HG03039 (cell line): ENCODE results near the gene LRRK1.

ENCODE experiments used
- ATAC-seq: cut with Tn5 transposase; IDR thresholded peaks from one replicate; pipeline ENCODE4 v1.9.1; 2021; ENCODE audit warnings: mild to moderate bottlenecking, moderate library complexity; ENCODE audit not compliant: unreplicated experiment

The LRRK1 gene, protein sequence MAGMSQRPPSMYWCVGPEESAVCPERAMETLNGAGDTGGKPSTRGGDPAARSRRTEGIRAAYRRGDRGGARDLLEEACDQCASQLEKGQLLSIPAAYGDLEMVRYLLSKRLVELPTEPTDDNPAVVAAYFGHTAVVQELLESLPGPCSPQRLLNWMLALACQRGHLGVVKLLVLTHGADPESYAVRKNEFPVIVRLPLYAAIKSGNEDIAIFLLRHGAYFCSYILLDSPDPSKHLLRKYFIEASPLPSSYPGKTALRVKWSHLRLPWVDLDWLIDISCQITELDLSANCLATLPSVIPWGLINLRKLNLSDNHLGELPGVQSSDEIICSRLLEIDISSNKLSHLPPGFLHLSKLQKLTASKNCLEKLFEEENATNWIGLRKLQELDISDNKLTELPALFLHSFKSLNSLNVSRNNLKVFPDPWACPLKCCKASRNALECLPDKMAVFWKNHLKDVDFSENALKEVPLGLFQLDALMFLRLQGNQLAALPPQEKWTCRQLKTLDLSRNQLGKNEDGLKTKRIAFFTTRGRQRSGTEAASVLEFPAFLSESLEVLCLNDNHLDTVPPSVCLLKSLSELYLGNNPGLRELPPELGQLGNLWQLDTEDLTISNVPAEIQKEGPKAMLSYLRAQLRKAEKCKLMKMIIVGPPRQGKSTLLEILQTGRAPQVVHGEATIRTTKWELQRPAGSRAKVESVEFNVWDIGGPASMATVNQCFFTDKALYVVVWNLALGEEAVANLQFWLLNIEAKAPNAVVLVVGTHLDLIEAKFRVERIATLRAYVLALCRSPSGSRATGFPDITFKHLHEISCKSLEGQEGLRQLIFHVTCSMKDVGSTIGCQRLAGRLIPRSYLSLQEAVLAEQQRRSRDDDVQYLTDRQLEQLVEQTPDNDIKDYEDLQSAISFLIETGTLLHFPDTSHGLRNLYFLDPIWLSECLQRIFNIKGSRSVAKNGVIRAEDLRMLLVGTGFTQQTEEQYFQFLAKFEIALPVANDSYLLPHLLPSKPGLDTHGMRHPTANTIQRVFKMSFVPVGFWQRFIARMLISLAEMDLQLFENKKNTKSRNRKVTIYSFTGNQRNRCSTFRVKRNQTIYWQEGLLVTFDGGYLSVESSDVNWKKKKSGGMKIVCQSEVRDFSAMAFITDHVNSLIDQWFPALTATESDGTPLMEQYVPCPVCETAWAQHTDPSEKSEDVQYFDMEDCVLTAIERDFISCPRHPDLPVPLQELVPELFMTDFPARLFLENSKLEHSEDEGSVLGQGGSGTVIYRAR (N-terminal part only)

DNA sequence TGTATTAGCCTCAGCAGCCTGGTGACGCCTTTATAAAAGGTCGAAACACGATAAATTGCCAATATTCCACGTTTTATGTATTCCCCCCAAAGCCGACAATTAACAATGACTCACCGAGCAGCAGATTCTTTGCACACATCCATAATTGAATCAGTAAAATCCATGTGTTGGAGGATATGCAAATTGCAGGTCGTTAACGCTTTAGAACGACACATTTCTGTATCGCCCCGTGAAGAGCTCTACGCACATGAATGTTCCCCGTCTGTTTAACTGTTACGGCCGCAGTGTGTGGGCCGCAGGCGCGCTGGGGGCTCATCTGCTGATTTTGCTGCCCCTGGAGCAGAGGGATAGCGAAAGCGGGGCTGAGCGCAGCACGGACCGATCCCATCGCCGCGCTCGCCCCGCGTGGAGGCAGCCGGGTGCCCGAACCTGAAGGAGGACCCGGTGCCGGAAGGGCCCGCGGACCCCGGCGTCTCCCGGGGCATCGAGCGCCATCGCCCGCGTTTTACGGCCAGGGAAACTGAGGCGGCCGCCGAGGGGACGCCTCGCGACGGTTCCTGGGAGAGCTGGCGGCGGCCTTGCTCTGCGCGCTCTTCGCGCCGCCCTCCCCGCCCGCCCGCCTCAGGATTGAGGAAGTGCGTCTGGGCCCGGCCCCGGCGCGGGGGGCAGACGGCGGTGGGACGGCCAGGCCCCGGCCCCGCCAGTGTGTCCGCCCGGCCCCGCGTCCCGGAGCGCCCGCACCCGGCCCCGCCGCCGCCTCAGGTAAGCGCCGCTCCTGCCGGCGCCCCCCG is at the start of gene LRRK1:
Gene LRRK1, plus strand, starts transcription at position 668 of the 791 bp plus-strand sequence. CDS start 5,276 bp downstream, outside the sequence.
- ATAC-seq, result no peak

DNA sequence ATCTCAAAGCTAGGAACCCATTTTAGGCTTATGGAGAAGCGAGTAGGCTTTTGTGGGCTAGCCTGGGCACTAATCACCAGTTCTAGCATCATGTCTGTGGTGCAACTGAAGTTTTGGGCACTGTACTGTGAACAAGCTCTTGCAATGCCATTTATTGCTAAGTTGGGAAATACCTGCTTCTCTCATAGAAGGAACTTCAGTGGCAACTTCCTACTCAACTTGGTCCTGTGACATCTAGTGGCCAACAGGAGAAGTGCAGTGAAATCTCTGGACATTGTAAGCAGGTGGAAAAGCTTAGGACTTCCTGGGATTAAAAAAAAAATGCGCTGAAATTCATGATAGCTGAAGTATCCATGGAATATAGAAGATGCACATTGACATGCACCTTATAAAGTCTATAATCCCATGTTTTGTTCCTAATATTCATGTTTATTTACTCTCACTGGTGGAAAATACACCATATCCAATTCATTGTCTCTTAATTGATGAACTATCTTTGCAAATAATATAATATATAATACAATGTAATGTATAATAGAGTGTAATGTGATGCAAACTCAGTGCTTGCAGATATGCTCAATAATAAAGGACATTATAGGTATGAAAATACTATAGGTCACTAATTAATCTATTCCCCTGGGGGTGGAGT is 46.0 kb upstream of the LRRK1 start:
- ATAC-seq, result peak; percentile 67

DNA sequence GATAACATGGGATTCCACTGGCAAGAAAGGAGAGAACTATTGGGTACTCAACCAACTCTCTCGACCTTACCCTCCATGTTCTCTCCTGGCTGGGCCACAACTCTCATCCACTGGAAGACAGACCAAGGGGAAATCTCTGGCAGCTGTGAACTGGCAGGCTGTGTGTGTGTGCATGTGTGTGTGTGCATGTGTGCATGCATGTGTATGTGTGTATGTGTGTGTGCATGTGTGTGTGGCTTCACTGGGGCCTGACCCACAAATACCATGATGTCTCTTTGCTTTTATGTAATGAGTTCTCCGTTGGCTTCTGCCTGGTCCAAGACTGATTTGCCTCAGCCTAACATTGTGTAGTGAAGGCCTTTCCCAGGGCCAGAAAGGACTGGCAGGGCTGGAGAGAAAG is 43.7 kb upstream of the LRRK1 start:
- no peak for ATAC-seq

DNA sequence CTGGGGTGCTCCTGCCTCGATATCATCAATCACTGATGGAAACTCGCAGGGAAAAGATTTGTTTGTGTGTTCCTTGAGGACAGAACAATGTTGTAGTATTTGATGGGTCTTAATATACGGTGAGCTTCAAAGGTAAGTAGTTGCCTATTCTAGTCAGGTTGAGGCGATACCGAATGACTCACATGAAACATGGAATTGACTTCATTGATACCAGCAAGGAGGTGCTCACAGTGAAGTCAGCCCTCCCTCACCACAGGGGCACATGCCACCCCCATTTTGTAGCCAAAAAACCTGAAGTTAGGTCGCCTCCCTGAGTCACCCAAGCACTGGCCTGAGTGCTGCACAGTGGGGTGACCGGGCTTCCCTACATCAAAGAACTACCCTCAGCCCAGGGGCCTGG is 43.2 kb upstream of the LRRK1 start:
- no peak for ATAC-seq

DNA sequence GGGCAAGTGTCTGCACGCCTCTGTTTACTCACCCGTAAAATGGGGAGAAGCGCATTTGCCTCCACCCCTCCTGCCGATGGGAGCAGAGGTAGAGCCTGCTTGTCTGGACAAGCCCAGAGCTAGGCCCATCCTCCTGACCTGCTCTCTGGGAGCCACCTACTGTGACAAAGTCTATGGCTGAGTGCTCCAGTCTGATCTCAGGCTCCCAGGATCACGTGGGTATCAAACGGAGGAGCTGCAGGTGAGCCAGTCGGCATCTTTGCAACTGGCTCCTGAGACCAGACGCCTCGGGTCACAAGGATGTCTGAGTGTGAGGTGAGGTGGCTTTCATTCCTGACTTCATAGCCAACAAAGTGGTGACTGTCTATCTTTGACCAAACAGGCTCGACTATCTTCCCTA is 41.6 kb upstream of the LRRK1 start:
- no peak for ATAC-seq

DNA sequence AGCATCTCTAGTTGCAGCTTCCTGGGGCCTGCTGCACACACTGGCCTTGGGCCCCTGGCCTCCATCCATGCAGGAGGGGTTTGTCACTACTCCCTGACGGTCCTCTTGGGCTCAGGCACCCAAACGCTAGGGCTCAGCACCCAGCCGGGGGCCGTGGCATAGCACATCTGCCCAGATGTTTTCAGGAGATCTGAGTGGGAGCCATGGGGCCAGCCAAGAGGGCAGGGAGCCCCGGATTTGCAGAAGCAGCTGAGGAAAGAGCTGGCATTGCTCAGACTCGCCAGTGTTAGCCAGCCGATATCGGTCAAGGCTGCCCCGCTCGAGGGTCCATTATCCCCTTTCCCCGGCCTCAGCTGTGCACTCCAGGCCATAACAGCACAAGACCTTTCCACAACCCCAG is 41.0 kb upstream of the LRRK1 start:
- no peak for ATAC-seq

DNA sequence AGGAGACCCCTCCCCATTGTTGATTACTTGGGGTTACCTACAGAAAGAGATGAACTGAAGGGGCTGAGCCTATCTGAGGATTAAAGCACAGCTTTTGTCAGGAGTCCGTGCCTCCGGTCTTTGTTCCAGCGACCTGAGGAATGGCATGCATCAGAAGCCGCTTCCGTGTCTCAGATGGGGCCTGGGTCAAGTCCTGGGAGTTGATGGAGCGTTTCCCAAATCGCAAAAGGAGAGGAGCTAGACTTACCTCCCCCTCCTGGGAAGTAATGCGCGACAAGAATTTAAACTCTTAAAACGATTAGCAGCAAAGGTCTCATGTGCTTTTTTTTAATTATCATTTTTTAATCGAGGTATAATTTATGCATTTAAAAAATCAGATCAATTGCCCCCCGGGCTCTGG is 40.5 kb upstream of the LRRK1 start:
- ATAC-seq, result no peak

DNA sequence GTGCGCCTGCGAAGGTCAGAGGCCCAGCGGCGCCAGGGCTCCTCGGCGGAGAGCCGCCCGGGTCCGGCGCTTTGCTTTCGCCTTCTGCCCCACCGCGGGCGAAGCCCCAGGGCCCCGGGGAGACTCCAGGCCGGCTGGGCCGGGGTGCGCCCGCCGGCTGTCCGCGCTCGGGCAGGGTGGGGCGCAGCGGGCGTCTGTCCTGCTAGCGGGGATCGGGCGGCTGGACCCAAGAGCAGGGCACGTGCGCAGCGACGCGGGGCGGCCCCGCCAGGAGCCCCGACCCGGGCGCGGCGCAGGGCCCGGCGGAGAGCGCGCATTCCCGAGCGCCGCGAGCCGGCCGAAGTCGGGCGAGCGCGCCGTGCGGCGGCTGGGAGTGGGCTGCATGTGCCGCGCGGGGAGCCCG is 40.1 kb upstream of the LRRK1 start:
- no peak for ATAC-seq

DNA sequence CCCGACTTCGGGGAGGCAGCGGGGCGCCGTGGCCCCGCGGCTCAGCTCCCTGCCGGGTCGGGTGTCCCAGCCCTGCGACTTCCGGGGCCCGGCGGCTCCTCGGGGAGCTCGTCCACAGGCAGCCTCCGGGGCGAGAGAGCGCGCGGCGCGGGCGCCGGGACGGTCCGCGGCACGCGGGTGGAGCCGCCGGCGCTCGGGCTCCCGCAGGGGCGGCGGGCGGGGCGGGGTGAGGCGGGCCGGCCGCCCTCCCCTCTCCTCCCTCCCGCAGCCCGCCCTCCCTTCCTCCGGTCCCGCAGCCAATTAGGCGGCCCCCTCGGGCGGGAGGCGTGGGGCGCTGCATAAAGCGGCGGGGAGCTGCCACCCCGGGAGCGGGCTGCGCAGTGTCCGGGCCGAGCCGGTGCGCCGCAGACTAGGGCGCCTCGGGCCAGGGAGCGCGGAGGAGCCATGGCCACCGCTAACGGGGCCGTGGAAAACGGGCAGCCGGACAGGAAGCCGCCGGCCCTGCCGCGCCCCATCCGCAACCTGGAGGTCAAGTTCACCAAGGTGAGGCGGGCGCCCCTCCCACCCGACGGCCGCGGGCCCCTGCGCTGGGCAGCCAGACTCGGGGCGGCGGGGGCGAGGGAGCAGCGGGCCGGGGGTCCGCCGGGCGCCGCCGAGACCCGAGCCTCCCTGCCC is 39.6 kb upstream of the LRRK1 start, which contains the start of gene ALDH1A3:
Gene ALDH1A3, plus strand, starts transcription at position 368 of the 675 bp plus-strand sequence. Its CDS starts 77 bp downstream, at position 445.
- no peak for ATAC-seq

DNA sequence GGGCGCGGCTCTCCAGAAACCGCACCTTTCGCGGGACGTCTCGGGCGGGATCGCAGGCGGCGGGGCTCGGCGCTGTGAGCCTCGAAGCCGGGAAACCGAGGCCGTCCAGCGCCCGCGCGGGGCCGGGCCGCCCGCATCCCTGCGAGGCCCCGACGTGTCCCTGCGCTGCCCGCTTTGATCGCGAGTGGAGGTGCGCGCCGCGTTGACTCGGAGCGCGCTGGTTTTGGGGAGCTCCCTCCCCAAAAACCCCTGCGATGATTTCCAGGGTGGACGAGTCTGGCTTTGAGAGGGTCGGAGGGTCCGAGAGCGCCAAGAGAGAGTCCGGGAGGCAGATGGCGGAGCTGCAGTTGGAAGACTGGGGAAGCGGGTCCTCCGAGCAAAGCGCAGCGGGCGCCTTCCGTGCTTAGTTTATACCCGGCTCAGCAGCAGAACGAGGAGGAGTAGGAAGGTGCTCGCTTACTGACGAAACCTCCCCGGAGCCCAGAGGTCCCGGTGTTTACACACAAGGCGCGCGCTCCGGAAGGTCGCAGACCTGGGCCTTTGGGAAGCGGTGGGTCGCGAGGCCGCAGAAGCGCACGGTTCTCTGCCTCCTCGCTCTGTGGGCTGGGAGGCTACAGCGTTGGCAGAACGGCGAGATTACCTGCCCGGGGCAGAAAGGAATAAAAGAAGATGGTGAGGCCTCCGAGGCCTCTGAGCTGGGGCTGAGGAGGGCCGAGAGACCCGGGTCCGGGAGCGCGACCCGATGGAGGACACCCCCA is 38.8 kb upstream of the LRRK1 start:
- no peak for ATAC-seq

DNA sequence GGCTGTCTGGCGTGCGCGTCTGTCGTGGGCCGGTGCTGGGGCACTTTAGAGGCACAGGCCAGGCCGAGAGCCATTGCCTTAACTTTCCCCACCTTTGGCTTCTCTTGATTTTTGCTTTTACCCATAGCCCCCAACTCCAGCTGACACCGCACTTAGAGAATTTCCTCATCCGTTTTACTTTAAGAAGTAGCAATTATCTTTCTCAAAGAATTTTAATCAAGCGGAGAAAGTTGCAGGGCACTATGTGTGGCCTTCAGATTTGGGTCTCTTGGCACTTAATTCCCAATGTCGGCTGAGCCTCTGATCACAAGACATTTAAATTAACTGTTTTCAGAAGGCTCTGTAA is 38.3 kb upstream of the LRRK1 start:
- no peak for ATAC-seq

DNA sequence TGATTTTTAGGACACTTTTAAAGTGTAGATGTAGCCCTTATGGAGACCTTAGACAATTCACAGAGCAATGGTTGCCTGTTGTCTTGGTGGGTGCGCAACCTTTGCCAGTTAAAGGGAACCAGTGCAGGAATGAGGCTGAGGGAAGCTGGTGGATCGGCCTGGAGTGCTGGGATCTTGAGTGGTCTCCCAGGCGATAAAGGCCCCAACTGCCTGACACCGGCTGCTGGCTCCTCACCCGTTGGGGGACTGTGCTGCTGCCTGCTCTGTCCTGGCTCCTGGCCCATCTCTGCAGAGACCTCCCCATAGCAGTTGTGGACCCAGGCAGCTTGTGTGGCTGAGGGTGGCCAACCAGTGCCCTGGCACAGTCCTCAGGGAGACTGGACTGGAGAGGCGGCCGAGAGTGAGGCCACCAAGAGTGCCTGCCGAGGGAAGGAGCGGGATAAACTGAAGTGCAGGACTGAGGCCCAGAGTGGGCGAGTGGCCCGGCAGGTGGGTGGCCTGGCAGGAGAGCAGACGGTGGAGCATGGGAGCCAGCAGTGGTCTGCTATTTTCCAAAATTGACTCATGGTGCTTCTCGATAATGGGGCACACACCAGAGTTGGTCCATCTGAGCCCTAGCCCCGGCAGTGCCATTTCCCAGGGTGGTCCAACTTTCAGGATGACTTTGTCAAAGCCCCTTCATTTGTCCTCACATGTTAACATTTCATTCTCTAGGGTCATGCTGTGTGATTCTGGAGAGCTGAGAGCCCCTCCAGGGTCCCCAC is 37.4 kb upstream of the LRRK1 start:
- no peak for ATAC-seq

DNA sequence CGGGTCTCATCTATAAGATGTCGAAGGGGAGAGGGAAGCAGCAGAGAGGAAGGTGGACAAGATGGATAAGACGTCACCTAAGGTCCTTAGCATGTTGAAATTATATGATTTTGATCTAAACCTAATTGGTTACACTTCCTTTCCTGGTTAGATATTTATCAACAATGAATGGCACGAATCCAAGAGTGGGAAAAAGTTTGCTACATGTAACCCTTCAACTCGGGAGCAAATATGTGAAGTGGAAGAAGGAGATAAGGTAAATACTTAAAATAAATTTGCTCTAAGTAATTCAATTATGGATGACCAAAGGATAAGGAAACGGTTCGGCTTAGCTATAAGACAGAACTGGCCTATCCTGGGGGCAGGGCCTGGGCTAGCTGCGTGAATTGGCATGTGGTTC is 34.0 kb upstream of the LRRK1 start:
- ATAC-seq, result no peak

DNA sequence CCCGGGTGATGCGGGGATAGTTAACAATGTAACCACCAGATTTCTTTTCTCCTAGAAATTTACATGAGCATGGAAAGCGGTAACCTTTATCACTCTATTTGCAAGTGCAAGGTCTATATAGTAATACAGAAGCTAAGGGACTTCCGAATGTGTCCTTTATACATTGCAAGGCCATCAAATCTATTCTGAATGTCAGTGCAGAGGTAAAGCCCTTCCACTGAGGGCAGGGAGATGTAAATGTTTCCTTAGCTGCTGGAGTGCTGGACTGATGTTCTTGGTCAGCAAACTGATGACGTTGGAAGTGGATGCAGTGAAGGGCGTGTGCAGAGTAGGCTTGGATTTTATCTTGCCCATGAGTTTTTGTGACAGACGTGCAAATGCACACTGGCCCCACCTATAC is 33.3 kb upstream of the LRRK1 start:
- no peak for ATAC-seq

DNA sequence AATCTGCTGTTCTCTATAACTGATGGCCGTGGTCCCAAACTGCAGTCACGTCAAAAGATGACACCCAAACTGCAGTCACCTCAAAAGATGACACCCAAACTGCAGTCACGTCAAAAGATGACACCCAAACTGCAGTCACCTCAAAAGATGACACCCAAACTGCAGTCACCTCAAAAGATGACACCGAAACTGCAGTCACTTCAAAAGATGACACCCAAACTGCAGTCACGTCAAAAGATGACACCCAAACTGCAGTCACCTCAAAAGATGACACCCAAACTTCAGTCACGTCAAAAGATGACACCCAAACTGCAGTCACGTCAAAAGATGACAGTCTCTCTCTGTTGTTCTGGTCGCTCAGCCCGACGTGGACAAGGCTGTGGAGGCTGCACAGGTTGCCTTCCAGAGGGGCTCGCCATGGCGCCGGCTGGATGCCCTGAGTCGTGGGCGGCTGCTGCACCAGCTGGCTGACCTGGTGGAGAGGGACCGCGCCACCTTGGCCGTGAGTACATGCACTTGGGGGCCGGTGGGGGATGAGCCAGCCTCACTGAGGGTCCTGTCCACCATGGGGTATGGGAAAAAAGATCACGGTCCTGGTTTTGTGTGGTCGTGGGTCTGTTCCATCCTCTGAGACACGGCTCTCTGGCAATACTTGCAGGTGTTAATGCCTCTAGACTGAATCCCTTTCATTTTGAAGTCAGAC is 31.8 kb upstream of the LRRK1 start:
- no peak for ATAC-seq

DNA sequence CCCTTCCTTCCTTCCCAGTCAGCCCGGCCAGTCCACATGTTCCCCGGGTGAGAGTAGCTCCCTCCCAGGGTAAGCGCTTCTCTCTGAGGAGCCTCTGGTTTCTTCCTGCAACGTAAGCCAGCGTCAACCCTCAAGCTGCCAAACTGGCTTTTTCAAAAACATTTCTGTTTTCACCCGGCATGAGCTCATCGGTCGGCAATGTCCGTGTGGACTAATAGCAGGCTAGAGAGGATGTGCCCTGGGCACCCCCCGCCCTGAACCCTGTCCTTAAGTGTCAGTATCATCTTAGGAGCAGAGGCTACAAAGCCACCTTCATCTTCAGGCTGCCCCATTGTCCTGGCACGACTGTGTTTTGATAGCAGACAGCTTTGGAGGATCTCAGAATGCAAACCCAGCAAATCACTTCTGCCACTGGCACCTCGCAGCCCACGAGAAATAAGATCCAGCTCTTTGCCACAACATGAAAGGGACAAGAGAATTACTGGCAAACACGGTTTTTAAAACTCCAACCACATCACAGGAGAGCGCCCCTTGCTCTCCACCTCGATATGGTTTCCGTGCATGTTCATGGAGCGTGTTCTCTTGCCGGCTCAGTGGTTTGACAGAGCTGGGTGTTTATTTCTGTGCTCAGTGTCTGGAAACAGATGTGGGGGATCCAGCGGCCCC is 29.6 kb upstream of the LRRK1 start:
- ATAC-seq, result no peak
